LNCAP (cell line): ENCODE measurements around the gene ANO2.

Experiments
- CTCF ChIP-seq: fragments of 450-650 bp; IDR thresholded peaks from 2 replicates; pipeline ENCODE4 v1.5.1; 2017; ENCODE audit warnings: mild to moderate bottlenecking

Gene ANO2

GRCh38 chr12:5798242-5799015, 146.6 kb downstream of the ANO2 start:
- TF ChIP-seq CTCF = no peak

GRCh38 chr12:5797661-5798060, 147.4 kb downstream of the ANO2 start:
- no peak for TF ChIP-seq CTCF

GRCh38 chr12:5796959-5797225, 148.2 kb downstream of the ANO2 start:
- TF ChIP-seq CTCF = no peak

GRCh38 chr12:5796171-5796958, 148.7 kb downstream of the ANO2 start:
- TF ChIP-seq CTCF = peak; percentile 92

- no peak for TF ChIP-seq CTCF
Observed at GRCh38 chr12:5794156-5794555, 150.9 kb downstream of the ANO2 start.

GRCh38 chr12:5792343-5792742, 152.7 kb downstream of the ANO2 start:
- TF ChIP-seq CTCF = no peak

- TF ChIP-seq CTCF = no peak
Observed at GRCh38 chr12:5789469-5789968, 155.5 kb downstream of the ANO2 start.
